IMR-90 (cell line): ENCODE results near the gene SYCP1. TPM values are rescaled to one million over a fixed set of nuclear protein-coding genes. Genes with fewer than 3 reads are reported as not detected.

Experiments
- ATAC-seq: fragments of 200-7000 bp; cut with Tn5 transposase; 2 replicates; pipeline ENCODE4 v1.9.1; 2020; ENCODE audit warnings: low read depth, mild to moderate bottlenecking, moderate library complexity
- BruUV-seq: library from RNA; stranded (reverse); fragments of 400-500 nt; replicated peaks from 2 replicates; lab custom pipeline; 2021; lab: Mats Ljungman, UMichigan
- CTCF ChIA-PET: fragments of 300-600 bp; formaldehyde crosslinking; extraction: SDS; loops from one replicate; lab custom pipeline; 2021; ENCODE audit warnings: antibody characterized with exemption; lab: Yijun Ruan, JAX
- POLR2A ChIA-PET: fragments of 300-600 bp; sonication (Branson Sonifier 250); formaldehyde crosslinking; loops from one replicate; lab custom pipeline; 2022; ENCODE audit warnings: antibody characterized with exemption; ENCODE audit not compliant: unreplicated experiment; lab: Charles Lee
- DNase-seq: peaks from one replicate; pipeline ENCODE4 v3.0.0; 2013
- H2AFZ ChIP-seq: replicated peaks from 2 replicates; pipeline ENCODE3; 2013; ENCODE audit warnings: low read length, mild to moderate bottlenecking; ENCODE audit not compliant: poor library complexity
- H2AK5ac ChIP-seq: 2 replicates; pipeline ENCODE4 v1.6.1; 2013; ENCODE audit warnings: low read depth, low read length, inconsistent platforms
- H2AK9ac ChIP-seq: replicated peaks from 2 replicates; pipeline ENCODE3; 2013; ENCODE audit warnings: mild to moderate bottlenecking, low read depth, low read length, moderate library complexity; ENCODE audit not compliant: poor library complexity
- H2BK120ac ChIP-seq: 2 replicates; pipeline ENCODE4 v1.6.1; 2013; ENCODE audit warnings: low read depth, low read length, inconsistent platforms
- H2BK15ac ChIP-seq: 3 replicates; pipeline ENCODE4 v1.6.1; 2013; ENCODE audit warnings: low read depth, low read length, inconsistent platforms
- H2BK20ac ChIP-seq: 2 replicates; pipeline ENCODE4 v1.6.1; 2013; ENCODE audit warnings: low read depth, mild to moderate bottlenecking, inconsistent platforms, low read length, moderate library complexity
- H2BK5ac ChIP-seq: 2 replicates; pipeline ENCODE4 v1.6.1; 2013; ENCODE audit warnings: mild to moderate bottlenecking, low read depth, low read length, inconsistent platforms; ENCODE audit not compliant: poor library complexity, severe bottlenecking
- H3K14ac ChIP-seq: replicated peaks from 2 replicates; pipeline ENCODE4 v1.6.1; 2013; ENCODE audit warnings: low read depth, low read length, inconsistent platforms
- H3K18ac ChIP-seq: 2 replicates; pipeline ENCODE4 v1.6.1; 2013; ENCODE audit warnings: low read depth, low read length, control low read depth
- H3K23ac ChIP-seq: 2 replicates; pipeline ENCODE4 v1.6.1; 2013; ENCODE audit warnings: low read depth, low read length, inconsistent platforms
- H3K27ac ChIP-seq: 2 replicates; pipeline ENCODE4 v1.5.1; 2013; ENCODE audit warnings: mild to moderate bottlenecking, control low read depth, low read length; ENCODE audit not compliant: insufficient read depth
- H3K27me3 ChIP-seq: 2 replicates; pipeline ENCODE4 v1.6.1; 2013; ENCODE audit warnings: low read length; ENCODE audit not compliant: control insufficient read depth, insufficient read depth
- H3K36me3 ChIP-seq: 2 replicates; pipeline ENCODE4 v1.6.1; 2013; ENCODE audit warnings: low read length, mixed read lengths; ENCODE audit not compliant: control insufficient read depth, insufficient read depth
- H3K4ac ChIP-seq: 2 replicates; pipeline ENCODE4 v1.6.1; 2013; ENCODE audit warnings: low read depth, low read length, inconsistent platforms
- H3K4me1 ChIP-seq: 2 replicates; pipeline ENCODE4 v1.6.1; 2013; ENCODE audit warnings: low read length, mixed read lengths; ENCODE audit not compliant: control insufficient read depth, insufficient read depth
- H3K4me2 ChIP-seq: 2 replicates; pipeline ENCODE4 v1.6.1; 2013; ENCODE audit warnings: low read depth, mild to moderate bottlenecking, control low read depth, low read length, moderate library complexity
- H3K4me3 ChIP-seq: 2 replicates; pipeline ENCODE4 v1.5.1; 2013; ENCODE audit warnings: low read depth, mild to moderate bottlenecking, control low read depth, low read length, moderate library complexity; ENCODE audit not compliant: insufficient read depth
- H3K56ac ChIP-seq: 2 replicates; pipeline ENCODE4 v1.6.1; 2013; ENCODE audit warnings: low read length, inconsistent platforms; ENCODE audit not compliant: insufficient read depth; ENCODE audit errors: extremely low read depth
- H3K79me1 ChIP-seq, 2 experiments: 2 replicates each; pipeline ENCODE4 v1.6.1; 2013; ENCODE audit warnings: low read length in 2 of 2, inconsistent platforms in 1 of 2, low read depth in 1 of 2
- H3K9ac ChIP-seq: 2 replicates; pipeline ENCODE4 v1.6.1; 2013; ENCODE audit warnings: low read depth, low read length, control low read depth
- H3K9me1 ChIP-seq: 2 replicates; pipeline ENCODE4 v1.6.1; 2013; ENCODE audit warnings: low read length, inconsistent platforms; ENCODE audit not compliant: insufficient read depth
- H3K9me3 ChIP-seq: 2 replicates; pipeline ENCODE4 v1.6.1; 2013; ENCODE audit warnings: low read length; ENCODE audit not compliant: control insufficient read depth, insufficient read depth
- H4K20me1 ChIP-seq: 2 replicates; pipeline ENCODE4 v1.6.1; 2013; ENCODE audit warnings: low read length, inconsistent platforms; ENCODE audit not compliant: insufficient read depth
- H4K5ac ChIP-seq: 2 replicates; pipeline ENCODE4 v1.6.1; 2013; ENCODE audit warnings: mild to moderate bottlenecking, low read depth, low read length, control low read depth
- H4K8ac ChIP-seq, 2 experiments: 2 replicates each; pipeline ENCODE4 v1.6.1; 2013; ENCODE audit warnings: low read depth in 2 of 2, low read length in 2 of 2, control low read depth in 1 of 2, inconsistent platforms in 1 of 2
- H4K91ac ChIP-seq: 2 replicates; pipeline ENCODE4 v1.6.1; 2013; ENCODE audit warnings: low read depth, low read length, inconsistent platforms; ENCODE audit not compliant: insufficient read depth
- BHLHE40 ChIP-seq: fragments of 150-350 bp; IDR thresholded peaks from 2 replicates; pipeline ENCODE4 v1.6.1; 2016; ENCODE audit warnings: mild to moderate bottlenecking, low read depth, low read length
- CEBPB ChIP-seq: IDR thresholded peaks from 2 replicates; pipeline ENCODE4 v1.6.1; 2012; ENCODE audit warnings: low read depth, low read length, improper control_type of control experiment
- ELK1 ChIP-seq: fragments of 150-350 bp; IDR thresholded peaks from 2 replicates; pipeline ENCODE4 v1.6.1; 2016; ENCODE audit warnings: low read depth, mild to moderate bottlenecking, low read length, moderate library complexity, borderline replicate concordance
- RAD21 ChIP-seq: IDR thresholded peaks from 2 replicates; pipeline ENCODE4 v1.6.1; 2012; ENCODE audit warnings: low read length, improper control_type of control experiment
- RFX5 ChIP-seq: IDR thresholded peaks from 2 replicates; pipeline ENCODE4 v1.8.0; 2012; ENCODE audit warnings: low read depth, mild to moderate bottlenecking, low read length, moderate library complexity
- SMC3 ChIP-seq: fragments of 150-350 bp; IDR thresholded peaks from 2 replicates; pipeline ENCODE4 v1.6.1; 2016; ENCODE audit warnings: low read depth, mild to moderate bottlenecking, antibody characterized with exemption, low read length, moderate library complexity
- USF2 ChIP-seq: fragments of 150-350 bp; IDR thresholded peaks from 2 replicates; pipeline ENCODE4 v1.6.1; 2017; ENCODE audit warnings: mild to moderate bottlenecking, antibody characterized with exemption, low read length, low read depth
- dilution Hi-C: fragments of 300-500 bp; cut with HindIII; formaldehyde crosslinking; loops from one replicate; pipeline ENCODE4 v1.14.3; 2018; ENCODE audit warnings: low sequenced_read_pairs; ENCODE audit not compliant: unreplicated experiment
- in situ Hi-C: fragments of 300-500 bp; cut with MboI; formaldehyde crosslinking; loops from 3 replicates; pipeline ENCODE4 v1.14.3; 2019; ENCODE audit warnings: low sequenced_read_pairs, inconsistent platforms, mixed read lengths
- intact Hi-C: fragments of 100-400 bp; cut with micrococcal nuclease; formaldehyde crosslinking; loops from 2 replicates; pipeline ENCODE4 v1.10.0; 2022
- polyA plus RNA-seq, 3 experiments: library from polyadenylated mRNA; depleted of rRNA; stranded (reverse); fragments of >200 nt; gene quantifications; 2 replicates each; pipeline ENCODE4 v1.2.3, GENCODE V29; 2012; ENCODE audit warnings: low replicate concordance in 1 of 3
- total RNA-seq: library from RNA; depleted of rRNA; stranded (reverse); fragments of >200 nt; gene quantifications from 2 replicates; pipeline ENCODE4 v1.2.3, GENCODE V29; 2012

Gene SYCP1
- total and polyA plus RNA-seq, 2 of the 4 experiments (the other 2 are of a cell fraction): not detected

GRCh38 chr1:114820392-114820791 lies 34.3 kb upstream of the SYCP1 start (continued):
- TF ChIP-seq RFX5 (no peak), ELK1 (no peak)

- no peak overlapping the region for H3K23ac ChIP-seq
- no peak overlapping the region for H2AFZ ChIP-seq
- TF ChIP-seq CEBPB (no peak), USF2 (no peak), SMC3 (no peak), BHLHE40 (no peak), RAD21 (no peak), ELK1 (no peak), RFX5 (no peak)
- no peak overlapping the region for H4K5ac ChIP-seq
- H2BK20ac ChIP-seq: no peak overlapping the region
- no peak overlapping the region for H3K56ac ChIP-seq
- no peaks in the 10 kb centered on the region for H3K27me3 ChIP-seq
- no peaks in the 10 kb centered on the region for H3K9me3 ChIP-seq
- CTCF ChIA-PET: no interaction called here
- no TSS peak for BruUV-seq
- H3K14ac ChIP-seq: no peak overlapping the region
- DNase-seq (no peak), ATAC-seq (no peak)
- no peak overlapping the region for H3K4me3 ChIP-seq
- no peak overlapping the region for H3K9ac ChIP-seq
- no peaks in the 10 kb centered on the region for H3K4me1 ChIP-seq
- H3K18ac ChIP-seq: no peak overlapping the region
- no peak overlapping the region for H2AK5ac ChIP-seq
- H2AK9ac ChIP-seq: no peak overlapping the region
- H3K9me1 ChIP-seq: no peaks in the 10 kb centered on the region
- no peaks in the 10 kb centered on the region for H4K20me1 ChIP-seq
- POLR2A ChIA-PET: no interaction called here
- no peak overlapping the region for H2BK15ac ChIP-seq
- H3K4me2 ChIP-seq: no peak overlapping the region
- H3K27ac ChIP-seq: no peak overlapping the region
- no peaks in the 10 kb centered on the region for H3K36me3 ChIP-seq
- H4K91ac ChIP-seq: no peak overlapping the region
- intact Hi-C loops: no loop called here
- H3K79me1 ChIP-seq: no peaks in the 10 kb centered on the region
- H3K4ac ChIP-seq: no peak overlapping the region
- dilution Hi-C loops: no loop called here
- H4K8ac ChIP-seq: no peak overlapping the region
- no peak overlapping the region for H2BK120ac ChIP-seq
- H2BK5ac ChIP-seq: no peak overlapping the region
- in situ Hi-C loops: no loop called here
Measured at GRCh38 chr1:114821978-114822377, 32.7 kb upstream of the SYCP1 start.
